ENCODE measurements around the gene PCNX4.
A peak's percentile ranks its signal among the peaks of the same experiment; 100 is the strongest.

The PCNX4 gene

GRCh38 chr14:60102389-60102788 is 10.7 kb downstream of the PCNX4 start:
- no peak for DNase-seq

- peak; percentile 7 for DNase-seq
Observed at GRCh38 chr14:60106339-60106738, 14.6 kb downstream of the PCNX4 start.

- no peak for DNase-seq
Observed at GRCh38 chr14:60107477-60107876, 15.8 kb downstream of the PCNX4 start.

- no peak for DNase-seq
Observed at GRCh38 chr14:60111732-60112131, 20.0 kb downstream of the PCNX4 start.

GRCh38 chr14:60114881-60115280 is 23.2 kb downstream of the PCNX4 start:
- no peak for DNase-seq

GRCh38 chr14:60116181-60116580 is 24.5 kb downstream of the PCNX4 start:
- no peak for DNase-seq

- DNase-seq, result no peak
Observed at GRCh38 chr14:60125918-60126317, 34.2 kb downstream of the PCNX4 start.

GRCh38 chr14:60133487-60133886 is 41.8 kb downstream of the PCNX4 start:
- no peak for DNase-seq

GRCh38 chr14:60134702-60135101 is 43.0 kb downstream of the PCNX4 start:
- DNase-seq, result no peak

- DNase-seq, result peak; percentile 78
Observed at GRCh38 chr14:60151715-60152114, 60.0 kb downstream of the PCNX4 start.

GRCh38 chr14:60153991-60154390 is 62.3 kb downstream of the PCNX4 start:
- DNase-seq, result no peak

GRCh38 chr14:60154671-60155070 is 62.9 kb downstream of the PCNX4 start:
- DNase-seq, result no peak

GRCh38 chr14:60160422-60160821 is 68.7 kb downstream of the PCNX4 start:
- no peak for DNase-seq

- DNase-seq, result no peak
Observed at GRCh38 chr14:60161196-60162107, 69.7 kb downstream of the PCNX4 start.

- no peak for DNase-seq
Observed at GRCh38 chr14:60163693-60164092, 72.0 kb downstream of the PCNX4 start.

GRCh38 chr14:60164404-60164711 is 72.6 kb downstream of the PCNX4 start:
- DNase-seq, result no peak

GRCh38 chr14:60164712-60165546 is 73.2 kb downstream of the PCNX4 start, which contains the start of gene DHRS7:
Gene DHRS7, minus strand, starts transcription at chr14:60165398. Its CDS starts 89 bp downstream, at chr14:60165309.
- DNase-seq, result peak; percentile 77

- no peak for DNase-seq
Observed at GRCh38 chr14:60165547-60165876, 73.8 kb downstream of the PCNX4 start.

- DNase-seq, result no peak
Observed at GRCh38 chr14:60166142-60166541, 74.4 kb downstream of the PCNX4 start.

- DNase-seq, result no peak
Observed at GRCh38 chr14:60169722-60170121, 78.0 kb downstream of the PCNX4 start.

GRCh38 chr14:60170948-60171347 is 79.2 kb downstream of the PCNX4 start:
- DNase-seq, result no peak

GRCh38 chr14:60171690-60172089 is 80.0 kb downstream of the PCNX4 start:
- DNase-seq, result no peak

GRCh38 chr14:60174352-60175254 is 82.9 kb downstream of the PCNX4 start:
- no peak for DNase-seq

Measured in CD4-positive, alpha-beta T cell treated with Interferon gamma for 1 hour (primary cell).